IMR-90 (cell line): ENCODE data around the gene LIPG. TPM values are rescaled to one million over a fixed set of nuclear protein-coding genes. Genes with fewer than 3 reads are reported as not detected.

Experiments
- ATAC-seq: fragments of 200-7000 bp; cut with Tn5 transposase; 2 replicates; pipeline ENCODE4 v1.9.1; 2020; ENCODE audit warnings: low read depth, mild to moderate bottlenecking, moderate library complexity
- BruUV-seq: library from RNA; stranded (reverse); fragments of 400-500 nt; replicated peaks from 2 replicates; lab custom pipeline; 2021; lab: Mats Ljungman, UMichigan
- CTCF ChIA-PET: fragments of 300-600 bp; formaldehyde crosslinking; extraction: SDS; loops from one replicate; lab custom pipeline; 2021; ENCODE audit warnings: antibody characterized with exemption; lab: Yijun Ruan, JAX
- POLR2A ChIA-PET: fragments of 300-600 bp; sonication (Branson Sonifier 250); formaldehyde crosslinking; loops from one replicate; lab custom pipeline; 2022; ENCODE audit warnings: antibody characterized with exemption; ENCODE audit not compliant: unreplicated experiment; lab: Charles Lee
- DNase-seq: peaks from one replicate; pipeline ENCODE4 v3.0.0; 2013
- H2AFZ ChIP-seq: replicated peaks from 2 replicates; pipeline ENCODE3; 2013; ENCODE audit warnings: low read length, mild to moderate bottlenecking; ENCODE audit not compliant: poor library complexity
- H2AK5ac ChIP-seq: 2 replicates; pipeline ENCODE4 v1.6.1; 2013; ENCODE audit warnings: low read depth, low read length, inconsistent platforms
- H2AK9ac ChIP-seq: replicated peaks from 2 replicates; pipeline ENCODE3; 2013; ENCODE audit warnings: mild to moderate bottlenecking, low read depth, low read length, moderate library complexity; ENCODE audit not compliant: poor library complexity
- H2BK120ac ChIP-seq: 2 replicates; pipeline ENCODE4 v1.6.1; 2013; ENCODE audit warnings: low read depth, low read length, inconsistent platforms
- H2BK15ac ChIP-seq: 3 replicates; pipeline ENCODE4 v1.6.1; 2013; ENCODE audit warnings: low read depth, low read length, inconsistent platforms
- H2BK20ac ChIP-seq: 2 replicates; pipeline ENCODE4 v1.6.1; 2013; ENCODE audit warnings: low read depth, mild to moderate bottlenecking, inconsistent platforms, low read length, moderate library complexity
- H2BK5ac ChIP-seq: 2 replicates; pipeline ENCODE4 v1.6.1; 2013; ENCODE audit warnings: mild to moderate bottlenecking, low read depth, low read length, inconsistent platforms; ENCODE audit not compliant: poor library complexity, severe bottlenecking
- H3K14ac ChIP-seq: replicated peaks from 2 replicates; pipeline ENCODE4 v1.6.1; 2013; ENCODE audit warnings: low read depth, low read length, inconsistent platforms
- H3K18ac ChIP-seq: 2 replicates; pipeline ENCODE4 v1.6.1; 2013; ENCODE audit warnings: low read depth, low read length, control low read depth
- H3K23ac ChIP-seq: 2 replicates; pipeline ENCODE4 v1.6.1; 2013; ENCODE audit warnings: low read depth, low read length, inconsistent platforms
- H3K27ac ChIP-seq: 2 replicates; pipeline ENCODE4 v1.5.1; 2013; ENCODE audit warnings: mild to moderate bottlenecking, control low read depth, low read length; ENCODE audit not compliant: insufficient read depth
- H3K27me3 ChIP-seq: 2 replicates; pipeline ENCODE4 v1.6.1; 2013; ENCODE audit warnings: low read length; ENCODE audit not compliant: control insufficient read depth, insufficient read depth
- H3K36me3 ChIP-seq: 2 replicates; pipeline ENCODE4 v1.6.1; 2013; ENCODE audit warnings: low read length, mixed read lengths; ENCODE audit not compliant: control insufficient read depth, insufficient read depth
- H3K4ac ChIP-seq: 2 replicates; pipeline ENCODE4 v1.6.1; 2013; ENCODE audit warnings: low read depth, low read length, inconsistent platforms
- H3K4me1 ChIP-seq: 2 replicates; pipeline ENCODE4 v1.6.1; 2013; ENCODE audit warnings: low read length, mixed read lengths; ENCODE audit not compliant: control insufficient read depth, insufficient read depth
- H3K4me2 ChIP-seq: 2 replicates; pipeline ENCODE4 v1.6.1; 2013; ENCODE audit warnings: low read depth, mild to moderate bottlenecking, control low read depth, low read length, moderate library complexity
- H3K4me3 ChIP-seq: 2 replicates; pipeline ENCODE4 v1.5.1; 2013; ENCODE audit warnings: low read depth, mild to moderate bottlenecking, control low read depth, low read length, moderate library complexity; ENCODE audit not compliant: insufficient read depth
- H3K56ac ChIP-seq: 2 replicates; pipeline ENCODE4 v1.6.1; 2013; ENCODE audit warnings: low read length, inconsistent platforms; ENCODE audit not compliant: insufficient read depth; ENCODE audit errors: extremely low read depth
- H3K79me1 ChIP-seq, 2 experiments: 2 replicates each; pipeline ENCODE4 v1.6.1; 2013; ENCODE audit warnings: low read length in 2 of 2, inconsistent platforms in 1 of 2, low read depth in 1 of 2
- H3K9ac ChIP-seq: 2 replicates; pipeline ENCODE4 v1.6.1; 2013; ENCODE audit warnings: low read depth, low read length, control low read depth
- H3K9me1 ChIP-seq: 2 replicates; pipeline ENCODE4 v1.6.1; 2013; ENCODE audit warnings: low read length, inconsistent platforms; ENCODE audit not compliant: insufficient read depth
- H3K9me3 ChIP-seq: 2 replicates; pipeline ENCODE4 v1.6.1; 2013; ENCODE audit warnings: low read length; ENCODE audit not compliant: control insufficient read depth, insufficient read depth
- H4K20me1 ChIP-seq: 2 replicates; pipeline ENCODE4 v1.6.1; 2013; ENCODE audit warnings: low read length, inconsistent platforms; ENCODE audit not compliant: insufficient read depth
- H4K5ac ChIP-seq: 2 replicates; pipeline ENCODE4 v1.6.1; 2013; ENCODE audit warnings: mild to moderate bottlenecking, low read depth, low read length, control low read depth
- H4K8ac ChIP-seq, 2 experiments: 2 replicates each; pipeline ENCODE4 v1.6.1; 2013; ENCODE audit warnings: low read depth in 2 of 2, low read length in 2 of 2, control low read depth in 1 of 2, inconsistent platforms in 1 of 2
- H4K91ac ChIP-seq: 2 replicates; pipeline ENCODE4 v1.6.1; 2013; ENCODE audit warnings: low read depth, low read length, inconsistent platforms; ENCODE audit not compliant: insufficient read depth
- BHLHE40 ChIP-seq: fragments of 150-350 bp; IDR thresholded peaks from 2 replicates; pipeline ENCODE4 v1.6.1; 2016; ENCODE audit warnings: mild to moderate bottlenecking, low read depth, low read length
- CEBPB ChIP-seq: IDR thresholded peaks from 2 replicates; pipeline ENCODE4 v1.6.1; 2012; ENCODE audit warnings: low read depth, low read length, improper control_type of control experiment
- ELK1 ChIP-seq: fragments of 150-350 bp; IDR thresholded peaks from 2 replicates; pipeline ENCODE4 v1.6.1; 2016; ENCODE audit warnings: low read depth, mild to moderate bottlenecking, low read length, moderate library complexity, borderline replicate concordance
- FOS ChIP-seq: fragments of 150-350 bp; IDR thresholded peaks from 2 replicates; pipeline ENCODE4 v1.6.1; 2016; ENCODE audit warnings: low read depth, low read length
- MAZ ChIP-seq: IDR thresholded peaks from 2 replicates; pipeline ENCODE4 v1.6.1; 2012; ENCODE audit warnings: low read depth, mild to moderate bottlenecking, low read length, improper control_type of control experiment, moderate library complexity, borderline replicate concordance
- POLR2A ChIP-seq: IDR thresholded peaks from 2 replicates; pipeline ENCODE4 v1.6.1; 2012; ENCODE audit warnings: mild to moderate bottlenecking, low read depth, low read length
- RAD21 ChIP-seq: IDR thresholded peaks from 2 replicates; pipeline ENCODE4 v1.6.1; 2012; ENCODE audit warnings: low read length, improper control_type of control experiment
- RFX5 ChIP-seq: IDR thresholded peaks from 2 replicates; pipeline ENCODE4 v1.8.0; 2012; ENCODE audit warnings: low read depth, mild to moderate bottlenecking, low read length, moderate library complexity
- dilution Hi-C: fragments of 300-500 bp; cut with HindIII; formaldehyde crosslinking; loops from one replicate; pipeline ENCODE4 v1.14.3; 2018; ENCODE audit warnings: low sequenced_read_pairs; ENCODE audit not compliant: unreplicated experiment
- in situ Hi-C: fragments of 300-500 bp; cut with MboI; formaldehyde crosslinking; loops from 3 replicates; pipeline ENCODE4 v1.14.3; 2019; ENCODE audit warnings: low sequenced_read_pairs, inconsistent platforms, mixed read lengths
- intact Hi-C: fragments of 100-400 bp; cut with micrococcal nuclease; formaldehyde crosslinking; loops from 2 replicates; pipeline ENCODE4 v1.10.0; 2022
- polyA plus RNA-seq, 3 experiments: library from polyadenylated mRNA; depleted of rRNA; stranded (reverse); fragments of >200 nt; gene quantifications; 2 replicates each; pipeline ENCODE4 v1.2.3, GENCODE V29; 2012; ENCODE audit warnings: low replicate concordance in 1 of 3
- total RNA-seq: library from RNA; depleted of rRNA; stranded (reverse); fragments of >200 nt; gene quantifications from 2 replicates; pipeline ENCODE4 v1.2.3, GENCODE V29; 2012
- TF ChIP-seq, protein P1 (sequence below): fragments of 150-350 bp; IDR thresholded peaks from 2 replicates; pipeline ENCODE4 v1.6.1; 2017; ENCODE audit warnings: mild to moderate bottlenecking, antibody characterized with exemption, low read length, low read depth
- TF ChIP-seq, protein P2 (sequence below): conservative IDR thresholded peaks from 2 replicates; pipeline ENCODE4 v1.5.1; 2012; ENCODE audit warnings: mild to moderate bottlenecking, low read depth, low read length, improper control_type of control experiment

The LIPG gene
- total and polyA plus RNA-seq, 2 of the 4 experiments (the other 2 are of a cell fraction), result under 0.01 to 0.14 TPM

- CTCF ChIA-PET, result no interaction called here
- intact Hi-C loops, result loop anchor here (10.0 kb wide), 1 partner anchor 130 kb away; no protein-coding TSS in a partner anchor
These were observed 2.6 kb downstream of the LIPG start for GRCh38 chr18:49564518-49564834.

More at GRCh38 chr18:49564518-49564834, 2.6 kb downstream of the LIPG start:
- H3K14ac ChIP-seq, result no peak overlapping the region
- no peak overlapping the region for H4K8ac ChIP-seq
- H2BK15ac ChIP-seq, result no peak overlapping the region
- H2BK20ac ChIP-seq, result no peak overlapping the region
- TF ChIP-seq, protein P1, sequence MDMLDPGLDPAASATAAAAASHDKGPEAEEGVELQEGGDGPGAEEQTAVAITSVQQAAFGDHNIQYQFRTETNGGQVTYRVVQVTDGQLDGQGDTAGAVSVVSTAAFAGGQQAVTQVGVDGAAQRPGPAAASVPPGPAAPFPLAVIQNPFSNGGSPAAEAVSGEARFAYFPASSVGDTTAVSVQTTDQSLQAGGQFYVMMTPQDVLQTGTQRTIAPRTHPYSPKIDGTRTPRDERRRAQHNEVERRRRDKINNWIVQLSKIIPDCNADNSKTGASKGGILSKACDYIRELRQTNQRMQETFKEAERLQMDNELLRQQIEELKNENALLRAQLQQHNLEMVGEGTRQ, result no peak
- no peak for TF ChIP-seq ELK1
- no peak for TF ChIP-seq MAZ
- TF ChIP-seq BHLHE40, result no peak
- no peak for TF ChIP-seq FOS
- TF ChIP-seq CEBPB, result no peak
- TF ChIP-seq, protein P2, sequence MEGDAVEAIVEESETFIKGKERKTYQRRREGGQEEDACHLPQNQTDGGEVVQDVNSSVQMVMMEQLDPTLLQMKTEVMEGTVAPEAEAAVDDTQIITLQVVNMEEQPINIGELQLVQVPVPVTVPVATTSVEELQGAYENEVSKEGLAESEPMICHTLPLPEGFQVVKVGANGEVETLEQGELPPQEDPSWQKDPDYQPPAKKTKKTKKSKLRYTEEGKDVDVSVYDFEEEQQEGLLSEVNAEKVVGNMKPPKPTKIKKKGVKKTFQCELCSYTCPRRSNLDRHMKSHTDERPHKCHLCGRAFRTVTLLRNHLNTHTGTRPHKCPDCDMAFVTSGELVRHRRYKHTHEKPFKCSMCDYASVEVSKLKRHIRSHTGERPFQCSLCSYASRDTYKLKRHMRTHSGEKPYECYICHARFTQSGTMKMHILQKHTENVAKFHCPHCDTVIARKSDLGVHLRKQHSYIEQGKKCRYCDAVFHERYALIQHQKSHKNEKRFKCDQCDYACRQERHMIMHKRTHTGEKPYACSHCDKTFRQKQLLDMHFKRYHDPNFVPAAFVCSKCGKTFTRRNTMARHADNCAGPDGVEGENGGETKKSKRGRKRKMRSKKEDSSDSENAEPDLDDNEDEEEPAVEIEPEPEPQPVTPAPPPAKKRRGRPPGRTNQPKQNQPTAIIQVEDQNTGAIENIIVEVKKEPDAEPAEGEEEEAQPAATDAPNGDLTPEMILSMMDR, result no peak
- no peak for TF ChIP-seq RFX5
- no peak for TF ChIP-seq RAD21
- no peak for TF ChIP-seq POLR2A
- H3K4me2 ChIP-seq, result no peak overlapping the region
- no peak overlapping the region for H3K56ac ChIP-seq
- no peaks in the 10 kb centered on the region for H3K79me1 ChIP-seq
- H4K91ac ChIP-seq, result no peak overlapping the region
- ATAC-seq (no peak), DNase-seq (no peak)
- no peak overlapping the region for H4K5ac ChIP-seq
- no peak overlapping the region for H2AFZ ChIP-seq
- peaks cover 72% of the 10 kb centered on the region for H3K27me3 ChIP-seq
- no peaks in the 10 kb centered on the region for H3K9me3 ChIP-seq
- no peak overlapping the region for H3K4ac ChIP-seq
- BruUV-seq, result no TSS peak
- no peak overlapping the region for H2AK9ac ChIP-seq
- H3K18ac ChIP-seq, result no peak overlapping the region
- dilution Hi-C loops, result no loop called here
- no peak overlapping the region for H2AK5ac ChIP-seq
- H3K23ac ChIP-seq, result no peak overlapping the region
- H3K36me3 ChIP-seq, result no peaks in the 10 kb centered on the region
- no peak overlapping the region for H2BK5ac ChIP-seq
- no peak overlapping the region for H3K27ac ChIP-seq
- H4K20me1 ChIP-seq, result no peaks in the 10 kb centered on the region
- no peak overlapping the region for H3K4me3 ChIP-seq
- peaks cover 7% of the 10 kb centered on the region for H3K4me1 ChIP-seq
- POLR2A ChIA-PET, result no interaction called here
- in situ Hi-C loops, result loop anchor here (10.0 kb wide), 1 partner anchor 190 kb away; no protein-coding TSS in a partner anchor
- H3K9ac ChIP-seq, result no peak overlapping the region
- H2BK120ac ChIP-seq, result no peak overlapping the region
- no peaks in the 10 kb centered on the region; the same call in 1 of the 2 replicates for H3K9me1 ChIP-seq
